HG02763 (cell line): ENCODE results near the gene FUT1.
"Not testable (repeated sequence)": the region's sequence is repeated elsewhere in the genome, so short reads cannot be mapped to it uniquely, and the experiment has no call there.

Experiments
- ATAC-seq: cut with Tn5 transposase; IDR thresholded peaks from one replicate; pipeline ENCODE4 v1.9.1; 2021; ENCODE audit warnings: mild to moderate bottlenecking, moderate library complexity; ENCODE audit not compliant: unreplicated experiment

Gene FUT1

GRCh38 chr19:48718711-48719231, 33.7 kb downstream of the FUT1 start:
- ATAC-seq = no peak

GRCh38 chr19:48718106-48718505, 34.3 kb downstream of the FUT1 start:
- ATAC-seq = not testable (repeated sequence)

GRCh38 chr19:48716562-48717291, 35.7 kb downstream of the FUT1 start:
- ATAC-seq = no peak

DNA sequence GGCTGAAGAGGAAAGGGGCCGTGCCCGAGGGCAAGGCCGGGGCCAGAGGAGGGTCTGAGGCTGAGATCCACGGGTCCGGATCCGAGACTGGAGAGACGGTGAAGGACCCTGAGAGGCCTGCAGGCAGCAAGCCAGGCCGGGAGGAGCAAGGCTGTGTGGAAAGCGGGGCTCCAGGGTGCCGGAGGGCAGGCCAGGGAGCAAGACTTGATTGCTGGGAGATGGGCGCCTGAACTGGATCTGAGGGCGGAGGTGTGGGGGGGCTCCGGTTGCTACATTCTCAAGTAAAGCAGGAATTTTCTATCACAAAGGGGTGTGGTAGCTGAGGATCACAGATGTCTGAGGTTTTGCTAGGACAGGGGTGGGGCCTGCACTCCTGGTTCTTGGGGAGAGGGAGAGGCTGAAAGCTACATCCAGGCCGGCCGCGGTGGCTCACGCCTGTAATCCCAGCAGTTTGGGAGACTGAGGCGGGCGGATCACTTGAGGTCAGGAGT, 36.7 kb downstream of the FUT1 start:
- ATAC-seq = no peak

- ATAC-seq = no peak
Measured at GRCh38 chr19:48714759-48715675, 37.4 kb downstream of the FUT1 start.

- ATAC-seq = peak; percentile 91
Measured at GRCh38 chr19:48713864-48714755, 38.3 kb downstream of the FUT1 start.

DNA sequence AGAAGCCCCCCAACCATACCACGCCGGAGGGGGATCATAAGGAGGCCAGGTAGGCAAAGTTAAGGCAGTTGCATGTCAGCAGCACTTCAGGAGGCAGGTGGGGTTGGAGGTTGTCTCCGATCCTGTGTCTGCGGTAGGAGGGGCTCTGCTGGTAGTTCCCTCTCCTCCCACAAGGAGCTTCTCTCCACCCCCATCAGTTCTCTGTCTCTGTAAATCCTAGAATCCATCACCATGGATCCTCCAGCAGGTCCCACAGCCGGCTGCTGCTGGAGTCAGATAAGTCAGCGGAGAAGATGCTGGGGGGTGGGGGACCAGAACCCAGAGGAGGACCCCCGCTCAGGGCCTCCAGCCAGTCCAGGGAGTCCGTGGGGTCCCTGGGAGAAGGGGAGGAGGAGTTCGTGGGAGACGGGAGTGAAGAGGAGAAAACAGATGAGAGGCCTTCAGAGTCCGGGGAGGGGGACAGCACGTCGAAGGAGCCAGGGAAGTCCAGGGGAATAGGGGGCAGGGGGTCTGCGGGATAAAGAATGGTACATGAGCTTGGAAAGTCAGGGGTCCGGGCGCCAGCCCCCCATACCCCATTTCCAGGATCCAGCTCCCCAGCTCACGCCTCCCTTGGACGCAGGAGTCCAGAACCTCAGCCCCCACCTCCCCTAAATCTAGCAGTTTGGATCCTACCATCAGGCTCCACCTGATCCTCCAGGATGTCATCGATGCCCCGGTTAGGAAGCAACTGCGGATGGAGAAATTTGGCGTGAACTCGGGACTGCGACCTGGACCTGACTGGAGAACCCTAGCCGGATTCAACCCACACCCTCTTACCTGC, 39.2 kb downstream of the FUT1 start:
- no peak for ATAC-seq

GRCh38 chr19:48711106-48711662, 41.3 kb downstream of the FUT1 start:
- ATAC-seq = no peak

DNA sequence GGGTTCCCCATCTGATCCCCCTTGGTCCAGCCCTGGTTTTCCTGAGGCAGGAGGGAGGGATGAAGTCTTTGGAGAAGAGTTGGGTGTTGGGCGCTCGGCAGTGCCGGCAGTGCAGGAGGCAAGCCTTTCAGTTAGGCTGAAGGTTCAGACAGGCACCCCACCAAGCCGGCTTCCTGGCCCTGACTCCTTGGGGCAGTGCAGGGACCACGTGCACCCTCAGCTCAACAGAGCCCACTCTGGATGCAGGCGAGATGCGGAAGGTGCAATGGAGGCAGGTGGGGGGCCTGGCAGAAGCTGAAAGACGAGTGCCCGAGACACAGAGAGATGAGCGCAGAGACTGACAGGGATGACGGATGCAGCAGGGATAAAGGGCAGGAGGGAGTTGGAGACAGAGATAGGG, 44.0 kb downstream of the FUT1 start:
- no peak for ATAC-seq

DNA sequence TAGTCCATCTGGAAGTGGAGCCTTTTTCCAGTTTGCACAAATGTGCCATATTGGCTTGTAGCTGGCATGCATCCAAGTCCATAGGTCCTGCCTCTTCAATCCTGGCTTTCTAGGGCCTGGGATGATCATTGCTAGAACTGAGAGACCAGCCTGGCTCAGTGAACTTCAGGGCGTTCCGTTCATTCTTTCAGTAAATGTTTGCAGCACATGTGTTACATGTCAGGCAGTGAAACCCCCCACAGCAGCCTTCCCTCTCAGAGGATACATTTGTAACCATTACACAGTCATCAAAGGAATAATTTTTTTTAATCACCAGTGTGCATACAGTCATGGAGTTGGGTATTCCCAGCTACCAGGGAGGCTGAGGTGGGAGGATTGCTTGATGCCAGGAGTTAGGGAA, 47.0 kb downstream of the FUT1 start:
- ATAC-seq = no peak

DNA sequence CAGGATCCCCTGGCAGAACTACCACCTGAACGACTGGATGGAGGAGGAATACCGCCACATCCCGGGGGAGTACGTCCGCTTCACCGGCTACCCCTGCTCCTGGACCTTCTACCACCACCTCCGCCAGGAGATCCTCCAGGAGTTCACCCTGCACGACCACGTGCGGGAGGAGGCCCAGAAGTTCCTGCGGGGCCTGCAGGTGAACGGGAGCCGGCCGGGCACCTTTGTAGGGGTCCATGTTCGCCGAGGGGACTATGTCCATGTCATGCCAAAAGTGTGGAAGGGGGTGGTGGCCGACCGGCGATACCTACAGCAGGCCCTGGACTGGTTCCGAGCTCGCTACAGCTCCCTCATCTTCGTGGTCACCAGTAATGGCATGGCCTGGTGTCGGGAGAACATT, 49.1 kb downstream of the FUT1 start:
- ATAC-seq = no peak

GRCh38 chr19:48702701-48703100, 49.7 kb downstream of the FUT1 start:
- no peak for ATAC-seq

- no peak for ATAC-seq
Measured at GRCh38 chr19:48698046-48698445, 54.4 kb downstream of the FUT1 start.
